Measurements from ENCODE around the gene HMGXB4. TPM values are rescaled to one million over a fixed set of nuclear protein-coding genes. Genes with fewer than 3 reads are reported as not detected.

HMGXB4 gene
- total and polyA plus RNA-seq, 4 donors: 4.0 to 9.9 (median 7.5) TPM

- TF ChIP-seq FOXA2 (IDR thresholded peaks at IDR 0.05) (peak; percentile 96), FOXA1 (IDR thresholded peaks at IDR 0.05) (peak; percentile 96), ZBTB33 (IDR thresholded peaks at IDR 0.05) (peak; percentile 83)
Observed at GRCh38 chr22:35328472-35328885, 71.2 kb downstream of the HMGXB4 start (continued).

- WGBS: 58% methylated on average over 12 of the region's 12 CpGs
- Histone ChIP-seq H3K4me3 (ENCODE audit: low read depth in 1 of 3, low read length in 3 of 3) (no peak overlapping the region), H3K27ac (ENCODE audit: low read depth in 1 of 2, low read length in 2 of 2) (peak overlapping the region; percentile 89 to 92), H3K9ac (ENCODE audit: low read depth in 1 of 2, low read length in 2 of 2) (no peak overlapping the region), H3K27me3 (ENCODE audit: control insufficient read depth in 4 of 4, insufficient read depth in 4 of 4, low read length in 3 of 4) (no peaks in the 10 kb centered on the region), H3K36me3 (ENCODE audit: control insufficient read depth in 4 of 4, insufficient read depth in 3 of 4, low read depth in 1 of 4, low read length in 3 of 4) (peaks cover 23 to 50% (median 45%) of the 10 kb centered on the region in 4 donors), H3K9me3 (ENCODE audit: control insufficient read depth in 4 of 4, low read length in 3 of 4) (no peaks in the 10 kb centered on the region), H3K4me1 (ENCODE audit: control insufficient read depth in 4 of 4, insufficient read depth in 4 of 4, low read length in 3 of 4) (peaks cover 12 to 40% (median 26%) of the 10 kb centered on the region in 4 donors)
- no peak for DNase-seq (ENCODE audit: low spot score)
- TF ChIP-seq ATF3 (IDR thresholded peaks at IDR 0.05): no peak
- TF ChIP-seq RAD21 (IDR thresholded peaks at IDR 0.05): no peak
- no peak for TF ChIP-seq CTCF (IDR thresholded peaks at IDR 0.05; ENCODE audit: low read depth, low read length, missing input control)
- no peak for TF ChIP-seq YY1 (IDR thresholded peaks at IDR 0.05)
- TF ChIP-seq MAX (IDR thresholded peaks at IDR 0.05): no peak
- no peak for TF ChIP-seq ZBTB33 (IDR thresholded peaks at IDR 0.05)
- TF ChIP-seq REST (IDR thresholded peaks at IDR 0.05): no peak
- TF ChIP-seq TAF1 (conservative IDR thresholded peaks at IDR 0.05): no peak
- TF ChIP-seq FOXA1 (IDR thresholded peaks at IDR 0.05): no peak
- no peak for TF ChIP-seq RXRA (IDR thresholded peaks at IDR 0.05)
- no peak for TF ChIP-seq HNF4A (conservative IDR thresholded peaks at IDR 0.05)
- no peak for TF ChIP-seq JUND (IDR thresholded peaks at IDR 0.05)
- TF ChIP-seq EGR1 (IDR thresholded peaks at IDR 0.05; ENCODE audit: low read depth in 2 of 2): no peak
Observed at GRCh38 chr22:35329114-35329847, 72.0 kb downstream of the HMGXB4 start.

All from liver (tissue), 9 donors.